HG03139 (cell line): ENCODE measurements around the gene PRH2.

Experiments used
- ATAC-seq: cut with Tn5 transposase; IDR thresholded peaks from one replicate; pipeline ENCODE4 v1.9.1; 2021; ENCODE audit not compliant: unreplicated experiment

PRH2 gene

DNA sequence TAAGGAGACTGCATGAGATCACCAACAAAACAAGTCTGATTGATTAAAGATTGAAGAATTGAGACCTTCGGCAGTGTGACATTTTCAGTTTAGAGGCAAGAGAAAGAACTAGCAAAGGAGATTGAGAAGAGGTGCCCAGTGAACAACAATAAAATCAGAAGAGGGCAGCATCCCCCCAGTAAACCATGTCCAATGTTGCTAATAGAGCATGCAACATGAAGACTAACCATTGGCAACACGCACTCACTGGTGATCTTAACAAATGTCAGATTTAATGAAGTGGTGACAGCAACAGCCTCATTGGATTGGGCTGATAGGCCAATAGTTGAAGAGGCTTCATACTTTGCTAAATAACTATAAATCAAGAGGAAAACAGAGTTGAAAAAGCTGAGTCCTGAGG is 30.8 kb downstream of the PRH2 start:
- ATAC-seq, result no peak

DNA sequence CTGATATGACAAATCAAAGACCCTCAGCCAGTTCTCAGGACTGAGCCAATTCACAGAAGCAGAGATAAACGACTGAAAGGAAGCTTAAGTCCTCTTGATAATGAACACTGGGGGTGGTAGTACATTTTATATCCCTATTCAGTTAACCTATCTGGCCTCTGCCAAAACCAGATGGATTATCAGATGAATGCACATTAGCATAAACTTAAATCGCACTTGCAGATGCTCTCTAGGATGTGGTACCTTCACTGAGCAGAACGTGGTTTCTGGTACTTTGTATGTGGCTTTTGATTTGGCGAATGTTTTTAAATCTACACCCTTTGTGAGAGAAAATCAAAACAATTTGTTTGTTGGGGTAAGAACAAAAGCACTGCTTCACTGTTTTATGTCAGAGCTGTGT is 31.2 kb downstream of the PRH2 start:
- ATAC-seq, result no peak

DNA sequence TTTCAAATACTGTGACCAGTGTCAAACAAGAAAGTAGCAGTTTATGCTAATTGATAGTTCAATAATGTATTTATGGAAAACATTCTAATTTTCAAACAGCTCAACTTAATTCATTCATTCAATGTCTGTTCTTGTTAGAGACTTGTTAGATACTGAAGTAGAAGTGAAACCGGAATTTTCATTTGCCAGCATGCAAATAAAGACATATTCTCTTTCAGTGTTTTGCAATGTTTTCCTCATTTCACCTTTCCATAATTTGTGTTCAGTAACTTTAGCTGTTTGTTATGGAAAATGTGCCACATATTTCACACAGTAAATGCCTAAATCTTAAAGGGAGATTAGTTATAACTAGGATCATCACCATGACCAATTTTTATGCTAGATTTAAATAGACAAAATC is 36.4 kb downstream of the PRH2 start:
- no peak for ATAC-seq

DNA sequence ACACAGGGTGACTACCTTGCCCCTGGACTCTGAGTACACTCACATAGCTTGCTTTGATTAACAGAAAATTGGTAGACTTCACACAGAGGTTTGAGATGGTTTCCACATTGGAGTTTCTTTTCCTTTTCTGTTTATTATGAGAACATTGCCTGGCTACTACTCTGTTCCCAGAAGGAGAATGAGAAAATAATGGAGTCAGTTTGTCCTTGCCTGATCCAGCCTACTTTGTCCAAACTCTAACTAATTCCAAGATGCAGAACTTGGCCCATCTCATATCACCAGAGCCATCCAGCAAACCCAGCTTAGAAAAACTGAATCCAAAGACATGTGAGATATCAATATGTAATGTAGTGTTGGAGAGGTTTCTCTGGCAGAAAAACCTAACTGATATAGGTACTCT is 37.3 kb downstream of the PRH2 start:
- ATAC-seq, result no peak

DNA sequence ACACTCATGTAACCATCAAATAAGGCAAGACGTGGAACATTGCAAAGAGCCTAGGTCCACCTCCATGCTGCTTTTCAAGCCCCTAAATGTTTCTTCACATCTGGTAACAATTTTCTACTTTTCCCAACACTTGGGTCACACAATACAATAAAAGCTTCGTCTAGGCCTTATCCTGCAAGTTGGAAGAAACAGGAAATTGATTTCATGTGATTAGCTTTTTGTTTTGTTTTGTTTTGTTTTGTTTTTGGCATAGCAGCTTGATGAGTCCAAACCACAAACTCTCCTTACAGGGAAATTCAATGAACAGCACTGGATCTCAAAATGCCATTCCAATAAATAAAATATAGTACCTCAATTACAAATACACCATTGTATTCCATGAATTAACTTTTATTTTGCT is 38.4 kb downstream of the PRH2 start:
- no peak for ATAC-seq

DNA sequence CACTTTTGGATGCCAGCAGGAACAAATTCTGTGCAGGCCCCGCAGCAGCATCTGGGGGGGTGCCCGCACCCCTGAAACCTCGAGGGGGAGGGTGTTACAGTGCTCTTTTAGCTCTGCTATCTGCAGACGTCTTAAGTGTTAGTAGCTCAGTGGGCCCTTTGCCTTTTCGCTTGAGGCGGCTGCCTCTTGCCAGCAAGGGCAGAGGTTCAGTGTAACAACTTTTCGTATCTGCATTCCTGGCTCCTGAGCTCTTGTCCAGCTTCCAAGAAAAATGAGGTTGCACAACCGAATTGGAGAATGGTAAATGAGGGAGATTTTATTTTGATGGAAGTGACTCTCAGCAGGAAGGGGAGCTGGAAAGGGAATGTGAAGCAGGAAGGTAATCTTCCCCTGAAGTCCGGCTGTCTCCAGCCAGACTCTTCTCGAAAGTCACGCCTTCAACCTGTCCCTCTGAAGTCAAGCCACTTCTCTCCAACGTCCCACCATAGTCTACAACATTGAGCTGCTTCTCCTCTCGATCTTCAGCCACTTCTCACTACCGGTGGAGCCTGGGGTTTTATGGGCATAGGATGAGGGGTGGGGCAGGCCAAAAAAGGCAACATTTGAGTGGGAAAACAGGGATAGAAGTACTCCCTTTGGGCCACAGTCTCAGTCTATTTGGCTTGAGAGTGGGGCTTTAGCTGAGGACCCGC is 39.9 kb downstream of the PRH2 start:
- ATAC-seq, result no peak

DNA sequence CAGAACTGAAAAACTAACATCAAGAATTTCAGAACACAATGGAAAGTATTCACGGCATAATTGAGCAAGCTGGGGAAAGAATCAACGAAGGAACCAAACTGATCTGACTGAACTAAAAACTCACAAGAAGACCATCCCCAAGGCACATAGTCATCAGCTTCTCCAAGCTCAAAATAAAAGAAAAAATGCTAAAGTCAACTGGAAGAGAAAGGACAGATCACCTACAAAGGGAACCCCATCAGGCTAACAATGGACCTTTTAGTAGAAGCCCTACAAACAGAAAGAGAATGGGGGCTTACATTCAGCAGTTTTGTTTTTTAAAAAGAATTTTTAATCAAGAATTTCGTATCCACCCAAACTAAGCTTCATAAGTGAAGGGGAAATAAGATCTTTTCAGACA is 45.9 kb downstream of the PRH2 start:
- ATAC-seq, result no peak

DNA sequence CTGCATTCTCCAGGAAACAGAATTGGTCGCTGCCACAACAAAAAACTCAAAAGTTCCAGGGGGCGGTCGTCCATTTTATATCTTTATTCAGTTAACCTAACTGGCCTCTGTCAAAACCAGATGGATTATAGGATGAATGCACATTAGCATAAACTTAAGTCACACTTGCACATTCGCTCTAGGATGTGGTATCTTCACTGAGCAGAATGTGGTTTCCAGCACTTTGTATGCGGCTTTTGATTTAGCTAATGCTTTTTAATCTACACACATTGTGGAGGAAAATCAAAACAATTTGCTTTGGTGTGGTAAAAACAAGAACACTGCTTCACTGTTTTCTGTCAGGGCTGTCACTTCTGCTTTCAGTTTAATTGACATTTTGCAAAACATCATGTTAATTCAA is 53.2 kb downstream of the PRH2 start:
- no peak for ATAC-seq
